ENCODE data around the gene CUL7.
"Not testable (repeated sequence)": the region's sequence is repeated elsewhere in the genome, so short reads cannot be mapped to it uniquely, and the experiment has no call there.

The CUL7 gene

DNA sequence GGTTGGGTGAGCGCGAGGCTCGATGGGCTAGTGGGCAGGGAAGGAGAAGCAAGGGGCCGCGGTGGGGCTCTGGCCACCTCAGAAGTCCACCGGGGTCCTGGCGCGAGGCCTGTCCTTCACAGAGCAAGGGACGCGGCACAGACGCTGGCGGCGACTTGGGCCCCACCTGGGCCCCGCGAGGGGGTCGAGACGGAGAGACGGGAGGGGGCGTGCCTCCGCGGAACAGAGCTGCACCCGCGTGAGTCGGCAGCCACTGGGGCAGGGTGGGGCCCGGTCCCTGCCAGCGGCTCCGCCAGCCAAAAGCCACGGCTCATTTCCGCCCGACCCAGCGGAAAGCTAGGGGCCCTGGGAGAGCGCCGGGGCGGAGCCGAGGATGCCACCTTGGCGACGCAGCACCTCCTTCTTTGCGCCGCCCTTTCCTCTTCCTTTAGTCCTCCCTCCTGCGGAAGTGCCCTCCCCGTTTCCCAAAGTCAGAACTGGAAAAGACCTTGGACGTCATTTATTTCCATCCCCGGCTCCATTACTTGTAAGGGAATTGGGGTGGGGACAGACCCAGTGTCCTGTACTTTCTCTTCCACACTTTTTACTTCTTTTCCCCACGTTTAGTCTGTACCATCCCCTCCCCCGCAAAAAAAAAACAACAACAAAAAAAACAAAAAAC lies at the start of gene CUL7:
CUL7 (minus strand) TSS at position 307 of the 661 bp plus-strand sequence. CDS start 1,063 bp downstream, outside the sequence.
- peak; percentile 88 for DNase-seq (ENCODE audit: low read depth)

DNA sequence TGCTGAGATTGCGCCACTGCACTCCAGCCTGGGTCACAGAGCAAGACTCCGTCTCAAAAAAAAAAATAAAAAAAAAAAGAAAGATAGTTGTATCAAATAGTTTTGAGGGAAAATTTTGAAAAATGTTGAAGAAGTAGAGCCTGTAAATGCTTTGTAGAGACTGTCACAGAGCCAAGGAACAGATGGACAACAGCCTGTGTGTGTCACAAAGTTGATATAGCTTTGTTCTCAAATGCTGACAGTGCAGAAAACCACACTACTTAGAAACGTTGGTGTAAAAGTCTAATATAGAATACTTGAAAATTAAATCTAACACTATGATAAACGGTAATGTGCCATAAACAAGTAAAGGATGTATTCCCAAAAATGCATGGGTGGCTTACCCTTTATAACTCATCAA lies 47.8 kb upstream of the CUL7 start:
- DNase-seq (ENCODE audit: low read depth) = no peak

DNA sequence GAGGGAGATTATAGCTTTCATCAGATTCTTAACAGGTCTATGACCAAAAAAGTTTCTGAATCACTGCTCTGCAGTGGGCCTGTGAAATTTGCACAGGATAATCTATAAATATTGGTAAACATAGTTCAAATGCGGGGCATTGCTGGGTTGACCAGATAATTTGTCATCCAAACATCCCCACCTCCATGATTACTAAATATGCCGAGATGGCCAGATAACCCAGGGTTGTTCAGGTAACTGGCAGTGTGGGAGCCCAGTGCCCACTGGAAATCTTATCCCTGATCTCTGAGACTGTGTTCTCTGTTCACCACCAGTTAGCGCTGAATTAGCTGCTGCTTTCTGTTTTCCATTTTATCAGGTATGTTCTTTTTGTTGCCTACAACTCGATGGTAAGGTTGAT lies 43.9 kb upstream of the CUL7 start:
- no peak for DNase-seq (ENCODE audit: low read depth)

DNA sequence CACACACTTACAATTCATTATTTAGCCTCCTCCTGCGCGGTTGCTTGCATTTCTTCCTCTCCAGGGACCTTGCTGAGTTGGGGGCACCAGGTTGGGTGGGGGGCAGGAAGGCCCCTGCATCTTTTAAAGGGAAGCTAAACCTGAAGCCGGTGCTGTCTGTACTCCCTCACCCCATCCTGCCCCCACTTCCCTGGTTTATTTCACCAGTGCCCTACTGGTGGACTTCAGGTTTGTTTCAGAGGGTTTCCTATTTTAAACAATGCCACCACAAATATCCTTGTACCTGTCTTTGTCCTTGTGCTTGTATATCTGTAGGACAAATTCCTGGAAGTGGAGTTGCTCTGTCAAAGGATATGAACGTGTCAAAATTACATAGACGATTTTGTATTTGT lies 43.4 kb upstream of the CUL7 start:
- no peak for DNase-seq (ENCODE audit: low read depth)

DNA sequence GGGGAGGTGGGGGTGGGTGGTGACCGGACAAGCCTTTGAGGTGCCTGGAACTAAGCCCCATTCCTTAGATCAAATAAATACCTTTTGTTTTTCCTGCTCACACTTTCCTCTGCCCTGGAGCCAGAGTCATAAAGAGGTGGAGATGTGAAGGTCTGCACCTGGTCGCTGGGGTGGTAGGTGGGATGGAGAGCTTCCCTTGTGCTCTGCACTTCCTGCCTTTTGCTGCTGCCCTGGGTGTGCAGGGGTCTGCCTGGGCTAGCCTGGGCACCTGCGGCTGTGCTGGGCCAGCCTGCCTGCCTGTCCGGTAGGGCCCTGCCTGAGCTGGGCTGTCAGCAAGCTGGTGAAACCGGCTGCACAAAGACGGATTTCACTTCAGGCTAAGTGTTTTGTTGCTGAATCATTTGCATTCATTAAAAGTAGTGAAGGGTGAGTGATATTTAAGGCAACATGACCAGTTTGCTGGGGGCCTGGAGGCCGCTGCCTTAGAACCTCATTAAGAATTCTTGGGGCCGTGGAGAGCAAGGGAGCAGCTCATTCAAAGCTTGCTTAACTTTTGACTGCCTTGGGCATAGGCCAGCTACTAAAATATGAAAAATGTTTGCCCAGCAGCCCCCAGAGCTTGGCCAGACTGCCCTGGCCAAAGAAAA lies 42.9 kb upstream of the CUL7 start:
- no peak for DNase-seq (ENCODE audit: low read depth)

DNA sequence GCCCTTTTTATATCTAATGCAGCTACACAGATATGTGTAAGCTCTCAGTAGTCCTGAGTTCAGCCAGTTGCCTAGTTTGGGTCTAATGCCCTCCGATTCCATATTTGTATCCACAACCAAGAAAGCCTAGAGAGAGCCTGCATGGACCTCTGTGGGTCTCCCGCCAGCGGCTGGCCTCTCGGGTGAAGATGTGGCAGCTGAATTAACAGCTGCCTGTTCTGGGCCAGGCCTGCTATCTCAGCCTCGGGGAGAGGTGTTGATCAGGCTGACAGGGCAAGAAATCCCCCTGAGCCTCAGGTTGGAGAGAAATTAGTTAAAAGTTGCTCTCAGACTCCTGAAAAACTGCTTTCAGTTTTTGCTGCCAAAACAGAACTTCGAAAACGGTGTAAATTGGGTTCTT lies 42.3 kb upstream of the CUL7 start:
- no peak for DNase-seq (ENCODE audit: low read depth)

DNA sequence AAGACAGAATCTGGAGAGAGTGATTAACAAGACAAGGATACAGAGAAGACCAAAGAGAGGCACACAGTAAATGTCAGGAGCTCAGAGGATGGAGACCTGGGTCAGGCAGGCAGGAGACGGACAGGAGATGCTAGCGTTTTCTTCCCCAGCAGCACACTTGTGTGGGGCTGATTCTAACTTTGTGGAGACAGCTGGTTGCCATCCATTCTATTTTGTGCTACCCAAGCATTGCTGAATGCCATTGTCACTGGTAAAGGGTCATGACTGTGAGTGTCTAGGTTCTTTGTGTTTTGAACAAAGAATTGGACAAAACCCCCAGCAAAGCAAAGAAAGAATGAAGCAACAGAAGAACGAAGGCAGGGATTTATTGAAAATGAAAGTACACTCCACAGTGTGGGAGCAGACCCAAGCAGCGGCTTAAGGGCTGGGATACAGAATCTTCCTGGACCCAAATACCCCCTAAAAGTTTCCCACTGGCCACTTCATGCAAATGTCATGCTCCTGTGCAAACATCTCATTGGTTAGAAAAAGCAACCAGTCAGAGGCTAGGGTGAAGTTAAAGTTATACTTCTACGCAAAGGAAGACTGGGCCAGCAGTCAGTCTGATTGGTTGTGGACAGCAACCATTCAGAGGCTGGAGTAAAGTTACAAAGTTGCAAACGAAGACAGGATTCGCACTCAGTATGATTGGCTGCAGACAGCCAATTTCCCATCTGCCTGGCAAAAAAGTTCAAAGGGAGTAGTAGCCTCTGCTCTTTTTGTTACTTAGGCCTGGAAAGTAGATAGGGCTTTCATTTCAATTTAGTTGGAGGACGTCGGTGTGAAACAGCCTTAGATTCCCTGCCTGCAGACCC lies 40.0 kb upstream of the CUL7 start:
- no peak for DNase-seq (ENCODE audit: low read depth)

DNA sequence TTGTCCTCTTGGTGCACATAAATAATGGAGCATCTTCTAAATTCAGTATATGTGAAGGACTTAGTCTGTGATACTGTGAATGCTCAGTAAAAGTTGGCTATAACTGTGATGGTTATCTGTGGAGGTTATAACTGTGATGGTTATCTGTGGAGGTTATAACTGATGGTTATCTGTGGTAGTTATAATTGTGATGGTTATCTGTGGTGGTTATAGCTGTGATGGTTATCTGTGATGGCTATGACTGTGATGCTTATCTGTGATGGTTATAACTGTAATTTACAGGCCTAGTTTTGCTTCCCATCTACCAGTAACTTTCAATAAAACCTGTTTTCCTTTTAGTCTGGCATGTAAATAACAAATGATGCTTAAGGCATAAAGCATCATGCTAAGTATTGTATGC lies 39.0 kb upstream of the CUL7 start:
- no peak for DNase-seq (ENCODE audit: low read depth)

DNA sequence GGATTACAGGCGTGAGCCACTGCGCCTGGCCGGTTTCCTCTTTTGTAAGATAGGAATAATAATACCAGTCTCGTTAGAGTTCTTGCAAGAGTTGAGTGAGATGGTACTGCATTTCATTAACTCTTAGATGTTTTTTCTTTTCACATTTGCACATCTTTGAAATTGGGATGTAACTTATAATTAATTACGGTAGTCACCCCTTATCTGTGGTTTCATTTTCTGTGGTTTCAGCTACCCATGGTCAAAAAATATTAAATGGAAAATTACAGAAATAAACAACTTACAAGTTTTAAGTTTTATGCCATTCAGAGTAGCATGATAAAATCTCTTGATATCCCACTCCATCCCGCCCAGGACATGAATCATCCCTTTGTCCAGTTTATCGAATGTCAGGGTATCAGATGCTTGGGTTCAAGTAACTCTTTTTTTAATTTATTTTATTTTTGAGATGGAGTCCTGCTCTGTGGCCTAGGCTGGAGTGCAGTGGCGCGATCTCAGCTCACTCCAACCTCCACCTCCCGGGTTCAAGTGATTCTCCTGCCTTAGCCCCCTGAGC lies 37.9 kb upstream of the CUL7 start:
- no peak for DNase-seq (ENCODE audit: low read depth)

DNA sequence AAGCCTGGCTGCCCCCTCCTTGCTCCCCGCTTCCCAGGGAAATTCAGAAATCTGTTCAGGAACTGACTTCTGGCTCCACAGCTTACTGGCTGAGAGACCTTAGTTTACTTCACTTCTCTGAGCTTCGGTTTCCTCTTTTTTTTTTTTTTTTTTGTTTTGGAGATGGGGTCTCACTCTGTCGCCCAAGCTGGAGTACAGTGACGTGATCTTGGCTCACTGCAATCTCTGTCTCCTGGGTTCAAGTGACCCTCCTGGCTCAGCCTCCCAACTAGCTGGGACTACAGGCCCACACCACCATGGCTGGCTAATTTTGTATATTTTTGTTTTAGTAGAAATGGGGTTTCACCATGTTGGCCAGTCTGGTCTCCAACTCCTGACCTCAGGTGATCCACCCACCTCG lies 37.4 kb upstream of the CUL7 start:
- no peak for DNase-seq (ENCODE audit: low read depth)

DNA sequence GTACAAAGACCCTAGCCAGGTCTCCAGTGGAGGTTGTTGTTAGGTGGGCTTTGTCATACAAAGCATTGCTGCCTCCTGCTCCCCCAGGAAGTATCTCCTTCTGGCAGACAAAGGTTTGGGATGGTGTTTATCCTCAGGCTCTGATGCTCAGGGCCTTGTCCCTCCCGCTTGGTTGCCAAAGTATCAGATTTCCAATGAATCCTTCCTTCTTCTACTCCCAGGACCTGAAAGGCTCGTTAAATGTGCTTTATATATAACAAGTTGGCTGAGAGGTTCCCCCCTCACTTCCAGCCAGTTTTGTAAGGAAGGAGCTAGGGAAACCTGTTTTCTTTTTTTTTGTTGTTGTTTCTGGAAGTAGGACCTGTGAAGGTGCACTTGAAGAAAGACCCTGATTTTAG lies 36.9 kb upstream of the CUL7 start:
- no peak for DNase-seq (ENCODE audit: low read depth)

DNA sequence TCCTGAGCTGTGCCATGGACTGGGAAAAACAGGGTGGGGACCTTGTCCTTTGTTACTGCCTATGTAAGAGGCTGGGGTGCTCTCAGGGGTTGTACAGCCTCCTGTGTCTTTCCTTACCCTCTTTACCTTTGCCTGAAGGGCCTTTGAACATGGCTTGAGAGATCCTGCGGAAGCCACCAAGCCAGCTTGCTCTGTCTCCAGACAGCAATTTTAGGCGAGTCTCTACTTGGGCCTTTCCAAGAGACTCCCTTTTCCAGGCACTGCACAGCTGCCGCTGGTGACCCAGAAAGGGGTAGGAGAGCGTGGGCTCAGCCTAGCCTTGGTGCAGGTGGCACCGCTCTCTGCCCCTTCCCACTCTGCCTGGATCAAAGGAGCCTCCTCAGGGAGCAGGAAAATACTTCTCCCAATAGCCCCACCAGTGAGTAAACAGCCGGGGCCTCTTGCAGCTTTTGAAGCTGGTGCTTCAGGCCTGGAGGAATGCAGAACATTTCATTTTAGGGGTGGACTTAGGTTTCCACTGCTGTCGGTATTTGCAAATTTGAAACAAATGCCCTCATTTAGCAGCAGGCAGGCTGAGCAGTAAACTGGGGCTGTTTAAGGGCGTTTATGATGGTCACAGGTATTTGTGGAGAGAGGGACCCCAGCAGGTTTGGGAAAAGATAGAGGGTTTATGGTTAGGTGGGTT lies 36.4 kb upstream of the CUL7 start:
- DNase-seq (ENCODE audit: low read depth) = no peak

DNA sequence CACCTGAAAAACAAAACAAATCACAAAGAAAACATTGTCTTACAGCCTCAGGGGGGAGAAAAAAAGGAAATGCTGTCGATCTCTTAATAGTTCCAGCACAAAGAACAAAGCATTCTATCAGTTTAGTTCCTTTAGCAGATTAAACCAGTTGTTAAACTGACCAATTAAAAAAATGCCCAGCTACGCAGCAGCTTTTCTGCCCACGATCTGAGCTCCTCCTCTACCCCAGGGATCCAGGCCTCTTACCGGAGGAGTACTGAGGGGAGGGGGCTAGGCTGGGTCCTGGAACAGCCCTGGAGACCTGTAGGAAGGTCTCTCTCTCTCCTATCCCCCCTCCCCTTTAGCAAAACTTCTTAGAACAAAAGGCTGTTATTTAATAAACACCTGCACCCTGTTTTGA lies 35.8 kb upstream of the CUL7 start:
- DNase-seq (ENCODE audit: low read depth) = no peak

DNA sequence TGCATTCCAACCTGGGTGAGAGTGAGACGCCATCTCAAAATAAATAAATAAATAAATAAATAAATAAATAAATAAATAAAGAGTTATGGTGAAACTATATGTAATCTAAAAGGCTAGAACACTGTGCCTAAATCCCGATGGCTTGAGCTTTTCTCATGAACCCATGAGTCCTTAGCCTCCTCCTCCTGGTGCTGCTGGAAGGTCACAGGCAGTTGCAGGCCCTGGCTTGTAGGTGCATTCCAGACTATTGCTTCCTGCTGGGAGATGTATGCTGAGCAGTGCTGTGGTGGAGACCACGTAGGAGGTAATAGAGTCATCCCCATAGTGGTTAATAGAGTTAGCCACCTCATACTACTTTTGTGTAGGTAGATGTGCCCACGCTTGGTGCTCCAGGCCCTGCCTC lies 35.0 kb upstream of the CUL7 start:
- DNase-seq (ENCODE audit: low read depth) = no peak

DNA sequence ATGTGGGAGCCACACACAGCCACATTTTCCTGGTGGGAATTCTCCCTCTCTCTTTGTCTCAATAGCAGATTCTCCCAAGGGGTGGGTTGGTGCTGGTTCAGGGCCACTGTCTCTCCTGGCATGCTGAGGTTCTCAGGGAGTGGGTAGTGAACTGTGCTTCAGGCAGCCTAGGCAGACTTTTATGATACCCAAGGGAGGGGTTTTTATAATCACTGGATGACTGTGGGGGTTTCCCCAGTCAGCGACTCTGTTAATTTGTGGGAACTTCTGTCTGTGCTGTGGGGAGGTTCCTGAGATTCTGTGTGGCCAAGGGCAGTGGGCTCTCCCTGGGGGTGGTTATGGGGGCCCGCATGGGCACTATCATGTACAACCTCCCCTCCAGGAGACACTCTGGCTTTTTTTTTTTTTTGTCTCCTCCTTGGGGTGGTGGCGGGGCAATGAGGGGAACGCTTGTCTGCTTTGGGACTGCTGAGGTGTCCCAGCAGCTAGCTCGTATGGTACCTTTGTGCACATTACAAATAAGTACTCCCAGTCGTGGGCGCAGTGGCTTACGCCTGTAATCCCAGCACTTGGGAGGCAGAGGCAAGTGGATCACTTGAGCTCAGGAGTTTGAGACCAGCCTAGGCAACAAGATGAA lies 32.5 kb upstream of the CUL7 start:
- no peak for DNase-seq (ENCODE audit: low read depth)

DNA sequence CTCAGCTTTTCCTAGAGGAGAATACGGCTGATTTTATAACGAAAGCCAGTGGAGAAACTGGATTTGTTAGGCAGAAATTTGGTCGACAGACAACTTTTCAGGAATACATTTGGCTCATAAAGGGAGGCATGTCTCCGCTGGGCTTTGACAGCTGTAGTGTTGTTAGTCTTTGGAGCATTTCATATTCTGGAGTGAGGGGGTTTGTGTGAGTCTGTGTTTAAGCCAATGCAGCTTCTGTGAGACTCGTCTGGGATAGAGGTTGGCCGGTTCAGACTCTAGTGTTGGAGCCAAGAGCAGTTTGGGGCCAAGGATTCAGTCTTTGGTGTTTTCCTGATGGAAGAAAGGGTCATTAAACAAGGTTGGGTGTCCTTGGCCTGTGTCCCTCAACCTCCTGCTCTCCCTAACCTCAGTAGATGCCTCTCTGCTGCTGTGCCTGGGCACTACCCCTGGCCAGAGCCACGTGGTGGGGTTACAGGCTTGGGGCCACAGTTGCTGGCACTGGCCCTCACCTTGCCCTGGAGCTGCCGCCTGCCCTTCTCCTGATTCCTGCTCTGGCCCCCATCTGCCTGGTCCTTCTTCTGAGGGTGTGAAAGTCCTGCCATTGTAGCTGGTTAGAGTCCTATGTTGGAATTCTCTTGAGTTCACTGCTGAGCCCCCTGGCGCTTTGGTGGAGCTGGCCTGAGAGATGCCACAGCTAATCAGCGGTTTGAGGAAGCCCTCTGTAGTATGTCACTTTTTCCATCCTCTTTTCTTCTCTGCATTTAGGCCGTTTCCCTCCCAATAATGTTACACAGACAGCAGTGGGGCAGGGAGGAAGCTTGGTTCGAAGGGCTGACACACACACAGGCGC lies 29.4 kb upstream of the CUL7 start:
- no peak for DNase-seq (ENCODE audit: low read depth)

DNA sequence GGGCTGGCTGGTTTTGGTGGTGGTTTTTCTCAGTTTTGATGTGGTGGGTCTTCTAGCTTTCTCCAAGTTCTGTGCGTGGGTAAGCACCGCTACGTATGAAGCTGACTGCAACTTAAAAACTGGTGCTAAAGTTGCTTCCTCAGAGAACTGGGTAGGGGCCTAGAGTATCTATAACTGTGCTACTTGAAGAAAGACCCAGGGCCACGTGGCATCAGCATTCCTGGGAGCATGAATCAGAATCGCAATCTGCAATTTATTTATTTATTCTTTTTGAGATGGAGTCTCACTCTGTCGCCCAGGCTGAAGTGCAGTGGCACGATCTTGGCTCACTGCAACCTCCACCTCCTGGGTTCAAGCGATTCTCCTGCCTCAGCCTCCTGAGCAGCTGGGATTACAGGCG lies 28.3 kb upstream of the CUL7 start:
- not testable (repeated sequence) for DNase-seq (ENCODE audit: low read depth)

DNA sequence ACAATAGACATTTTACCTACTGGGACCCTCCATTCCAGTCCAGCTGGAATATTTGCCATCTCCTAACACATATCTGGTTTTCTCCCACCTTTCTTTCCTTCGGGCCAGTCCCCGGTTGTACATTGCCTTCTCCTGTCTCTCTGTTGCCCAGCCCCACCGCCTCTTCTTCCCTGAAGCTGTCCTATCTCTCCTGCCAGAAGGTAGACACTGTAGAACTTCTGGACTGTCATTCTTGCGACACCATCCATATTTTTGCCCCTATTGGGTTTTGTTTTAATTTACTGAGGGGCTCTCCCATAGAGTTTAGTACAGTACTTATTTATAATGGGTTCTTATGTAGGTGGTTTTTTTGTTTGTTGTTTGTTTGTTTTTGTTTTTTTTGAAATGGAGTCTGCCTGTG lies 27.4 kb upstream of the CUL7 start:
- DNase-seq (ENCODE audit: low read depth) = no peak

DNA sequence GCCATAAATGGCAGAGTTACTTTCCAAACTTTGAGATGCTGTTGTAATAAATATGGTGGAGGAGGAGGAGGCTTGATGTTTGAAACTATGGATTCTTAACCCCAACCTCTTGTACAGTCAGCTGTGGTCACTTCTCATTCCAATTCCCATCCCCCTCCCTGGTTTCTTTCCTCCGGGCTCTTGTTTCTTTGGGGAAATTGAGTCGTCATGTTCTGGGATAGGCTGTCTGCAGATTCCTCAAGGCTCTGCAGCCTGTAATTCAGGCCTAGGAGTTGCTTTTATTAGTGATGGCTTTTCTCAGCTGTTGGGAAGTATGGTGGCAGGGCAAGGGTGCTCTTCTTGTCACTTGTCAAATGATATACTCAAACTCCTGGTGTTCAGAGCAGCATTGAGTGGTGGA lies 25.0 kb upstream of the CUL7 start:
- no peak for DNase-seq (ENCODE audit: low read depth)

DNA sequence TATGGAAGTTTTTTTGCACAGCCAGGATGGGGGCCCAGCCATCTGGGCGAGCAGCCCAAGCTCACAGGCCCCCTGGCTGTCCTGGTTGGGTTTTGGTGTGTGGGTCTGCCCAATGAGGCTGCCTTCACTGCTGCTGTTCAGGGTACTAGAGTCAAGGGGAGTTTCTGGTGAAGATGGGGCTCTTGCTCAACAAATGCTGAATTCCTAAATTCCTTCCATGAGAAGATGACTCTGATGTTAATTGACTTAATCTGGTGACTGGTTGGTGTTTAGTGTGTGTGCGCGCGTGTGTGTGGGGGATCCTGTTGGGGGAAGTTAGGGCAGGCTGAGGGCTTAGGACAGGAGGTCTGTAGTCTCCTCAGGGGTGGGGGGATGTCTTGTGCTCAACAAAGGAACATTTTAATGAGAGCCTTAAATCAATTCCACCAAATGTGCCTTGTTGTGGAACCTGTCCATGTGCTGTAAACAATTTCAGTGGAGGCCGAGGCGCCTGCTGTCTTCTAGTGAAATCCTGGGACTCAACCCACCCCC lies 24.4 kb upstream of the CUL7 start:
- DNase-seq (ENCODE audit: low read depth) = no peak

Data from activated T-helper 1 cell treated with Interleukin-2 at 50 U/mL for 16 hours (primary cell).